Activated T-cell treated with anti-CD3 and anti-CD28 coated beads for 4 hours (primary cell): ENCODE data around the gene SMARCD1.
"Not testable (repeated sequence)": the region's sequence is repeated elsewhere in the genome, so short reads cannot be mapped to it uniquely, and the experiment has no call there.

Source experiments
- DNase-seq: peaks from one replicate; pipeline ENCODE4 v3.0.0-alpha.2; 2020

SMARCD1 gene

GRCh38 chr12:50145439-50145838 is 60.3 kb downstream of the SMARCD1 start:
- no peak for DNase-seq

GRCh38 chr12:50147281-50147680 is 62.1 kb downstream of the SMARCD1 start:
- no peak for DNase-seq

- not testable (repeated sequence) for DNase-seq
Measured at GRCh38 chr12:50148011-50148410, 62.9 kb downstream of the SMARCD1 start.

- no peak for DNase-seq
Measured at GRCh38 chr12:50149311-50149710, 64.2 kb downstream of the SMARCD1 start.
